Measurements from ENCODE around the gene UGGT1. TPM values are rescaled to one million over a fixed set of nuclear protein-coding genes. Genes with fewer than 3 reads are reported as not detected.

The UGGT1 gene
- total and polyA plus RNA-seq, 9 of the 15 experiments (the other 6 are each of a cell fraction or from before 2014, with no cell fraction given) = 5.1 to 56.4 (median 37.9) TPM

- Histone ChIP-seq H3K36me3 (ENCODE audit: control insufficient read depth, insufficient read depth, low read length) (peaks cover 88% of the 10 kb centered on the region), H2AFZ (ENCODE audit: low read depth, low read length) (no peak overlapping the region), H3K9me1 (ENCODE audit: control insufficient read depth, insufficient read depth, low read length) (no peaks in the 10 kb centered on the region), H4K20me1 (replicated peaks; ENCODE audit: control insufficient read depth, insufficient read depth, low read length) (no peaks in the 10 kb centered on the region), H3K27me3 (ENCODE audit: control insufficient read depth in 2 of 2, insufficient read depth in 2 of 2, low read length in 2 of 2) (no peaks in the 10 kb centered on the region), H3K9ac (ENCODE audit: insufficient read depth in 1 of 2, low read depth in 2 of 2, low read length in 2 of 2) (no peak overlapping the region), H3K4me2 (ENCODE audit: insufficient read depth, low read length) (no peak overlapping the region), H3K4me3 (no peak overlapping the region), H3K4me1 (replicated peaks in 1 of 2; ENCODE audit: control insufficient read depth in 2 of 2, insufficient read depth in 2 of 2, low read length in 2 of 2) (no peaks in the 10 kb centered on the region), H3K79me2 (ENCODE audit: control insufficient read depth, insufficient read depth, low read length) (no peaks in the 10 kb centered on the region), H3K27ac (ENCODE audit: extremely low read depth, low read depth, low read length) (no peak overlapping the region), H3K9me3 (replicated peaks; ENCODE audit: control insufficient read depth, insufficient read depth, low read depth, low read length) (no peaks in the 10 kb centered on the region)
- intact Hi-C loops (cut with micrococcal nuclease) = no loop called here
- WGBS (ENCODE audit: insufficient coverage, low coverage, missing lambda C conversion rate) = 89% methylated on average over 6 of the region's 7 CpGs
- ATAC-seq (no peak), FAIRE-seq (no peak), DNase-seq (ENCODE audit: extremely low read depth in 1 of 4, low spot score in 3 of 4) (no peak)
- BruUV-seq (replicated peaks) = no TSS peak
- CTCF ChIA-PET (ENCODE audit: low intra/inter-chr PET ratio) = no interaction called here
- POLR2A ChIA-PET = no interaction called here
- in situ Hi-C loops (cut with MboI) = loop anchor here (5.0 kb wide), 1 partner anchor 87 kb away; no protein-coding TSS in a partner anchor
- TF ChIP-seq ZNF232 (CRISPR knock-in tag; IDR thresholded peaks at IDR 0.05) = no peak
- TF ChIP-seq SMAD4 (CRISPR knock-in tag; conservative IDR thresholded peaks at IDR 0.05) = no peak
- no peak for TF ChIP-seq RHOXF2B (CRISPR knock-in tag; conservative IDR thresholded peaks at IDR 0.05)
- no peak for TF ChIP-seq KLF10 (CRISPR knock-in tag; IDR thresholded peaks at IDR 0.05)
- TF ChIP-seq ZNF253 (CRISPR knock-in tag; conservative IDR thresholded peaks at IDR 0.05) = no peak
- TF ChIP-seq ZNF717 (CRISPR knock-in tag; IDR thresholded peaks at IDR 0.05) = no peak
- TF ChIP-seq NRF1 (conservative IDR thresholded peaks at IDR 0.05 in 1 of 2, IDR thresholded peaks at IDR 0.05 in 1 of 2) = no peak
- TF ChIP-seq BRD9 (IDR thresholded peaks at IDR 0.05; ENCODE audit: low read depth, partially characterized antibody) = no peak
- no peak for TF ChIP-seq E2F3 (CRISPR knock-in tag; IDR thresholded peaks at IDR 0.05)
- TF ChIP-seq XRCC4 (IDR thresholded peaks at IDR 0.05; ENCODE audit: extremely low read depth, insufficient read depth, insufficient read length) = no peak
- no peak for TF ChIP-seq THRB (CRISPR knock-in tag; conservative IDR thresholded peaks at IDR 0.05)
- TF ChIP-seq RREB1 (CRISPR knock-in tag; IDR thresholded peaks at IDR 0.05) = no peak
- TF ChIP-seq CXXC5 (CRISPR knock-in tag; IDR thresholded peaks at IDR 0.05) = no peak
- TF ChIP-seq ATF6 (CRISPR knock-in tag; IDR thresholded peaks at IDR 0.05) = no peak
- no peak for TF ChIP-seq CC2D1A (IDR thresholded peaks at IDR 0.05)
Measured at GRCh38 chr2:128159437-128159836, 68.4 kb downstream of the UGGT1 start.
